Neutrophil (primary cell): ENCODE data around the gene FRYL.

Source experiments
- H3K27ac ChIP-seq: fragments of 200-600 bp; sonication (generic); 2 replicates; pipeline ENCODE4 v1.5.1; 2016; ENCODE audit warnings: mild to moderate bottlenecking, moderate library complexity
- H3K27me3 ChIP-seq: fragments of 200-600 bp; sonication (generic); 2 replicates; pipeline ENCODE4 v1.6.0; 2016; ENCODE audit warnings: mild to moderate bottlenecking
- H3K36me3 ChIP-seq: fragments of 200-600 bp; sonication (generic); 2 replicates; pipeline ENCODE4 v1.5.1; 2017
- H3K4me1 ChIP-seq, 2 experiments: fragments of 200-600 bp in 1 of 2; sonication (generic) in 1 of 2; 1 replicate in 1 of 2; 2 replicates in 1 of 2; pipeline versions ENCODE4 v1.5.1 to v1.6.1; 2013 to 2016; ENCODE audit warnings: low read depth in 1 of 2, low read length in 1 of 2, mild to moderate bottlenecking in 1 of 2, moderate library complexity in 1 of 2; ENCODE audit not compliant: control insufficient read depth in 1 of 2, insufficient read depth in 1 of 2
- H3K4me3 ChIP-seq, 2 experiments: fragments of 200-600 bp in 1 of 2; sonication (generic) in 1 of 2; 1 replicate in 1 of 2; 2 replicates in 1 of 2; pipeline ENCODE4 v1.5.1; 2013 to 2016; ENCODE audit warnings: low read depth in 1 of 2, low read length in 1 of 2, mild to moderate bottlenecking in 1 of 2, moderate library complexity in 1 of 2
- H3K9me3 ChIP-seq: fragments of 200-600 bp; sonication (generic); 2 replicates; pipeline ENCODE4 v1.5.1; 2016
- CTCF ChIP-seq: fragments of 200-600 bp; sonication (generic); IDR thresholded peaks from 2 replicates; pipeline ENCODE4 v1.5.1; 2016; ENCODE audit warnings: antibody characterized with exemption

The FRYL gene

GRCh38 chr4:48483777-48484493, 296.1 kb downstream of the FRYL start:
- Histone ChIP-seq H3K9me3 (no peaks in the 10 kb centered on the region), H3K4me1 (peaks cover 16 to 22% of the 10 kb centered on the region in 2 experiments), H3K27ac (no peak overlapping the region), H3K36me3 (no peaks in the 10 kb centered on the region), H3K4me3 (peak overlapping the region; percentile 12 to 36), H3K27me3 (peaks cover 100% of the 10 kb centered on the region)
- TF ChIP-seq CTCF, result no peak

DNA sequence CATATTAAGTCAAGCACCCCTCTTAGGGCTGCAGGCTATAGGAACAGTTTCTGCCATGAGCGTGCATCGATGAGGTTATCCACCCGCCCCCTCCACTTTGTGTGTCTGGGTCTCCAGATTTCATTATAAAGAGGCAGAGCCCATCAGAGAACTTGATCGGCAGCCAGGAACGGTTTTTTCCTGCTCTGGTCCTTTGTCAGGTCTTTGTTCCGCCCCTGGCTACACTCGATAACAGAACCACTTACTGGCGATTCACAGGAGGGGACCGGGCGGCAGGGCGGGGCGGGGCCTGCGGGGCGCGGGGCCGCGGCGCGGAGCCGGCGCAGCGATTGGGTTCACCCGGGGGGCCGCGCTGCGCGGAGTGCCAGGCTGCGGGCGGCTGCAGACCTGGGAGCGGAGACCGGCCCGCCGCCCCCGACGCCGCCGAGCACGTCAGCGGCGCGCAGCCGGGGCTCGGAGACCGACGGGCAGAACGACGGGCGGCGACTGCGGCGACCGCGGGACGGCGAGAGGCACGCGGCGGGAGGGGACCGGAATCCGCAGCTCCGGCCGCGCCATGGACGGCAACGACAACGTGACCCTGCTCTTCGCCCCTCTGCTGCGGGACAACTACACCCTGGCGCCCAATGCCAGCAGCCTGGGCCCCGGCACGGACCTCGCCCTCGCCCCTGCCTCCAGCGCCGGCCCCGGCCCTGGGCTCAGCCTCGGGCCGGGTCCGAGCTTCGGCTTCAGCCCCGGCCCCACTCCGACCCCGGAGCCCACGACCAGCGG, 296.9 kb downstream of the FRYL start, which contains the start of gene SLC10A4:
Gene SLC10A4, plus strand, starts transcription at position 338 of the 771 bp plus-strand sequence. Its CDS starts 219 bp downstream, at position 557.
- TF ChIP-seq CTCF, result no peak
- peaks cover 16 to 22% of the 10 kb centered on the region in 2 experiments for H3K4me1 ChIP-seq
- no peaks in the 10 kb centered on the region for H3K9me3 ChIP-seq
- peak within 1 kb of the TSS; percentile 12 to 36 for H3K4me3 ChIP-seq
- no peak within 1 kb of the TSS for H3K27ac ChIP-seq
- H3K27me3 ChIP-seq, result peaks cover 100% of the 10 kb centered on the region
- H3K36me3 ChIP-seq, result no peaks in the 10 kb centered on the region

- Histone ChIP-seq H3K9me3 (no peaks in the 10 kb centered on the region), H3K27me3 (peaks cover 90% of the 10 kb centered on the region)
Measured at GRCh38 chr4:48481581-48481980, 298.5 kb downstream of the FRYL start.

GRCh38 chr4:48478273-48478672, 301.8 kb downstream of the FRYL start:
- Histone ChIP-seq H3K36me3 (no peaks in the 10 kb centered on the region), H3K27ac (no peak overlapping the region), H3K4me3 (no peak overlapping the region), H3K4me1 (peaks cover 5% of the 10 kb centered on the region in 2 experiments), H3K9me3 (no peaks in the 10 kb centered on the region), H3K27me3 (peaks cover 64% of the 10 kb centered on the region)
- TF ChIP-seq CTCF, result no peak

More at GRCh38 chr4:48481581-48481980, 298.5 kb downstream of the FRYL start:
- H3K27ac ChIP-seq, result no peak overlapping the region
- TF ChIP-seq CTCF, result no peak
- no peaks in the 10 kb centered on the region for H3K36me3 ChIP-seq
- no peak overlapping the region for H3K4me3 ChIP-seq
- peaks cover 16 to 22% of the 10 kb centered on the region in 2 experiments for H3K4me1 ChIP-seq

DNA sequence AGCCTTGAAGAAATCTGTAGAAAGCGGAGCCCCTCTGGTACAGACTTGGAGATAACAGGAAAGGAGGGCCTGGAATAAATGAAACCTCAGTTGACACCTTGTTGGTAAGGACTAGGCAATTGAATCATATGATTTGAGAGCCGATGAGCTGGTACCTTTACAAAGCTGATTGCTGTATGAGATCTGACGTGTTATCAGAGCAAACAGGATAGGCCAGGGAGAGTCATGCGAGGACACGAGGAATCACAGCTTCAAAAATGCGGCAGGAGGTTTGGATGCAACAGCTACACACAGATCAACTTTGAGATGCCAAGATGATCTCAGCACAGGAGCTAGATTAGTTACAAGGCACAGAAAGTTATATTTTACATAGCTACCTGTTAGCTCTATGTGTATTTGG, 304.3 kb downstream of the FRYL start:
- TF ChIP-seq CTCF, result no peak
- H3K27me3 ChIP-seq, result peaks cover 40% of the 10 kb centered on the region
- H3K27ac ChIP-seq, result no peak overlapping the region
- no peaks in the 10 kb centered on the region for H3K4me1 ChIP-seq
- no peaks in the 10 kb centered on the region for H3K36me3 ChIP-seq
- no peaks in the 10 kb centered on the region for H3K9me3 ChIP-seq
- no peak overlapping the region for H3K4me3 ChIP-seq
